Left hindlimb (tissue), 1 donor: ENCODE measurements around the gene DCP1B.

ENCODE experiments used
- DNase-seq: peaks from one replicate; pipeline ENCODE4 v3.0.0-alpha.2; 2018

The DCP1B gene

DNA sequence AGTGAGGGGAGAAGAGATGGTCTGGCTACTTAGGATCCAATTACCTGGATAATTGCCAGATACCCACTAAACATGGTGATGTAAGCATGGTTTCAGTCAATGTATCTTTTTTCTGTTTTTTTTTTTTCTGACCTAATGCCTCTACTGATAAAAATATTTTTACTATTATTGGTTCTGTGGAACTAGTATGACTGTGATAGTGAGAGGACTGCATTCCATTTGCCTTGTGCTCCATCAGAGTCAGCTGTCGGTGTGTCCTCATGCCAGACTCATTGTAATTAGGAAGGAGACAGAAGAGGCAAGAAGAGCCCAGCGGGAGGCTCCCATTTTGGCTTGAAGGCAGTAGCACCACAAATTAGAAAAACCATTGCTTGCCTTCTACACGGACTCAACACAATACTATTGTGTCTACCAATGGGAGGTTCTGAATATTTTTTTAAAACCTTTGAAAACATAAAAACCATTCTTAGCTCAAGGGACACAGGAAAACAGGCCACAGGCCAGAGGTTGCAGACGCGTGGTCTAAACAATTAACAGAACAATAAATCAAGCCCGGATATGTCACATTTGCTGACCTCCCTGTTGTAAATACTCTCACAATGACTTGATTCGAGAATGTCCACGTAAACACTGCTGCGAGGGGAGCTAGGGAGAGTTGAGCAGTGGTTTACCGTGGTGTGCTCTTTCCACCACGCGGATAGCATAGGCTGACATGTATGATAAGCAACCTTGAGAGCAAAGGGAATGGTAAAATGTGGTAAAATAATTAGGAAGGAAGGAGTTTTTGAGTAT lies 13.5 kb upstream of the DCP1B start:
- no peak for DNase-seq

DNA sequence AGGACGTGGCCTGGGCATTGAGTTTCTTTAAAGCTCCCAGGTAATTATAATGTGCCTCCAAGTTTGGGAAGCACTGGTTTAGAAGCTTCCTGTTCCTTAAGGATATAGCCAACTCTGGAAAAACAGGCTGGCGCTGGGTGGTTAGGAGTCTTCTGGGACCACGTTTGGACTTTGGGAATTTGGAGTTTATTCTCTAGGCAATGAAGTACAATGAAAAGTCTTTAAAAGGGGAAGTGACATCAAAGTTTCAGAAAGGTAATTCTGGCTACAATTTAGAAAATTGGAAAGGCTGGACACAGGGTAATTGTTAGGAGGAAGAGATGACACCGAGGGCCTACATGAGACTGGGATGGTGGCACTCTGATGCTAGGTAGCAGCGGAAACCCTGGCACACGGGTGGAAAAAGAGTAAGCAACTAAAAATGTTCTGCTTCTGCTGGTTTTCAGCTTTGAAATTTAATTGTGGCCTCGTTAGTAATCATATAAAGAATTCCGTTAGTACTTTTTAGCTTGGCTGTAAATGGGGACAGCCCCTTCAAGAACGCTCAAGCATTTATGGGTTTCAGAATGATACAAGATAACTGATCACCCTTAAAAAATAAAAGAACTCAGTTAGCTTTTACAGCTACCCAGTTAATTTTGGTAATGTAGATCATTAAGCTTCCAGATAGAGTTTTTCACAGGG lies 12.7 kb upstream of the DCP1B start:
- DNase-seq = no peak

DNA sequence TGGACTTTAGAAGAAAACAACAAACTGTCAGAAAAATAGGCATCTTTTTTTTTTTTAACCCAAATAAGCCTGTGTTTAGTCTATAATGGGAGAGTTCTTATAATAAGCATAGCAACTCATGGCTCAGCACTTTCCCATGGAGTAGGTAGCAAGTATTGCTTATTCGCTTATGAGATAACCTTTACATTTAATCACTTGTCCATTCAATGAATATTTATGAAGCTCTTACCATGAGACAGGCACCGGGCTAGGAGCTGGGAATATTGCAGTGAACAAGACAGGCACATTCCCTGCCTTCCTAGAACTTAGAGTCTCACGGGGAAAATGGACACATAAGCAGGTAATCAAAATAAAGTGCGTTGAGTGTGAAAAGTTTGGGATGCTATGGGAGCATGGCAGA lies 10.0 kb upstream of the DCP1B start:
- no peak for DNase-seq

DNA sequence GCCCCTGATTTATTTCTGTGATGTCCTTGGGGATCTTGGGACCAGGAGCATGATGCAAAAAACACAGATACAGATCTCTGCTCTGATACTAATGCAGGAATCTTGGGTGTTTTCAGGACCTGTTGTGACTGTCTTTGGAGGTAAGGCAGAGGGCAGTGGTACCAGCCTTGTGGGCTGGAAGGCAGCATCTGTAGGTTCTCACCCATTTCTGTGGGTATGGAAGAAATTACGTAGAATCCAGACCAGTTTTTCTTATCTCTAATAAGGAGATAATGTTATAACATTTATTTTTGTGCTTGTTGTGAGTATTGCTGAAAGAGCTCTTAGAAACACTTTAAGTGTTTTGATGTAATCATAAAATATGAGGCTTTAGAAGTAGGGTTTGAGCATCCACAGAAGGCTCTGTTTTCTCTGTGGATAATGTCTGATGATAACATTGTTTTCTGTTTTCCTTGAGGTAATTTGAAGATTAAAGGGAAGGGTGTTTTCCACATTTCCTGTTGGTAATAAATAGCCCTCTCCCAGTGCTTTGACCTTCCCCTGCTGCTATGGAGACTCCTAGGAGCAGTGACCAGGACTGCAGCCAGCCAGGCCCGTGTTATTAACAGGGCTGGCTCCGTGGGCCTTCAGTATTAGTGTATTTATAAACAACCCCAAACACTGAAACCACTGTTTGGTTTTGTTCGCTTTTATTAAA lies 9.4 kb upstream of the DCP1B start:
- DNase-seq = no peak

DNA sequence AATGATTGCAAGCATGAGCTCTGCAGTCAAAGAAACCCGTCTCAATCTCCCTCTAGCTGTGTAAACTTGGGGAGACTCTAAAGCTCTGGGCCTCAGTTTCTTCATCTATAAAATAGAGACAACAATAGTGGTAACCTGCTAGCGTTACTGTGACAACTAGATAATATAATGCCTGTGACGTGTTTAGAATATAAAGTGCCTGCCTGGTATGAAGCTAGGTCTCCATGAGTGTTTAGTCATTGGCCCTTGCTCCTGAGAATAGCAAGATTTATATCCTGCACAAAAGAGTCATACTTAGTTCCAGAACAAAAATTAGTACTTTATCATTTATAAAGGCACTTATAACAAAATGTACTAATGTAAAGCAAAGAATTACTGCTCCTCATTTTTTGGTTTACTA lies 8.8 kb upstream of the DCP1B start:
- no peak for DNase-seq

DNA sequence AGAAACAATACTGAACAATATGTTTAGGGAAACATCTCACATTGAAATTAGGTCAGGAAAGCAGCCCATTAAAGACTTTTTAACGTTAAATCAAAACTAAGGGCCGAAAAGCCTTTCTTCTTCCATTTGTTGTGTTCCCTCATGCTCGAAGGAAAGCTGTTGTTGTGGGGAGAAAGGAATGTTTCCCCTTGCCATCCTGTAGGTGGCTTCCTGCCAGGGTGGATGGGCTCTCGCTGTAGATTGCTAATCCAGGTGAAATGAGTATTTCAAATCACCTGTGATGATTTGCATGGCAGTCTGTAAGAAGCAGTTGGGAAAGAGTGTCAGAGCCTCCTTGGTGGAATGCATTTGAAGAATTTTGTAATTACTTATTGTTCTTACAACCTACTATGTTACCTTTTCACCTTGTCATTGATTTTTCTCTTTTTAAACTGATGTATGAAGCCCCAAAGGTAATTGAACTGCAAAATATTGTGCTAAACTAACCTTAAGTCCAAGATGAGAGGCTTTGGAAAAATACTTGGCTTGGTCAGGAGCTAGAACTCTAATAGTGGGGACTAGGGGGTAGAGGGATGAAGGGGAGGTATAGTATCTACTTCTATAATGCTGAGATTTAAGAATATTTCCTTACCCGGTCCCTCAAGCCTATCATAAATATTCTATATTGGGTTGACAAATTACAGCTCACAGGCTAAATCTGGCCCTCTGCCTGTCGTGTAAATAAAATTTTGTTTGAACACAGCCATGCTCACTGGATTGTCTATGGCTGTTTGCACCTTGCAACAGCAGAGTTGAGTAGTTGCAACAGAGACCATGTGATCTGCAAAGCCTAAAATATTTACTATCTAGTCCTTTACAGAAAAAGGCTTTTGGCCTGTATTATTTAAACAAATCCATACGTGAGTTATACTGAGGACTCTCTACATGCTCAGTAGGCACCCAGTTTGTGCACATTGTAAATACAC lies 7.7 kb upstream of the DCP1B start:
- no peak for DNase-seq

DNA sequence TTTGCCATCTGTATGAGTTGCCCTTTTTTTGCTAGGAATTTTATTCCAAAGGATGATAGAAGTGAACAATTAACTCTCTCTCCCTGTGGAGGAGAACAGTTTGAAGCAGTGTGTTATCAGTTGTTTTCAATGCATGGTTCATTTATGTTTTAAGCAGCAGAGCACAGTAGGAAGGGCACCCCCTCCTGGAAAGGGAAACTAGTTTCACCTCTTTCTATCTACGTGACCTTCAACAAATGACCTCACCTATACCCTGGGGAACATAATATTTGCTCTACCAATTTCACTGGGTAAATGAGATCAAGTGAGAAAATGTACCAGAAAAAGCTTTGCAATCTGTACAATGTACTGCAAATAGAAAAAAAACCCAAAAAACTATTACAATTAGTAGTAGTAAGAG lies 5.4 kb upstream of the DCP1B start:
- no peak for DNase-seq

DNA sequence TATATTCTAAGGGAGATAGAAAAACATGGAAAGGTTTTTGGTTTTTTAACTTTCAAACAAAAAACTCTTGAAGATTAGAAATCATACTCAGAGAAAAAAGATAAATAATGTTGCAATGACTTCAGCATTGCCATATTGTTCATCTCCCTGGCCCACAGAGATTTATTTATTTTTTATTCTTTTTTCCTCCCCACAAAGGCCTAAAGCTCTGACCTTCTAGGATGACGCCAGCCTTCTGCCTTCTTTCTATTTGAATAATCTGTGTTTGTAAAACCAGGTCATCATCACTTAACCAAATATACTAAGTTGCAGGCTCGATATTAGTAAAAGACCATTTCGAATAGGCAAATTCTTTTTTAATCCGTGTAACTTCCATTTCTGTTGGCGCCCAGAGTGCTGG lies 4.4 kb upstream of the DCP1B start:
- DNase-seq = no peak

DNA sequence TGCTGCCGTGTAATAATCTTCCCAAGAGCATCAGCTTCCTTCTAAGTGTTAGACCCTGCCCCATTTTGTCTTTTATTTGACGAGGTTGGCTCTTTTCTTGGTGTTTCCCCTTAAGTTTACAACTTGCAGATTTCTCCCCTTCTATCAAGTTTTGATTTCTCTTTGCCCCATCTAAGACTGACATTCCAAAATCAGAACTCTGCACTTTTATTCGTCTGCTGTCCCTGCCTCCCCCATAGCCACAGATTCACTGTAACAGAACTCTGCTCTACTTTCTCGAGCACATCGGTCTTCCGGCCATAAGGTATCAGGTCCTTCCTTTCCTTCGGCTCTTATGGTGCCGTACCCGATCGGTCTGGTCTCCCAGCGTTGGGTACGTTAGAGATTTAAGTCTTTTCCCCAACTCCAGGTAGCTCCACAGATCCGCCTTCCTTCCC lies 563 bp downstream of the DCP1B start:
- DNase-seq = no peak

DNA sequence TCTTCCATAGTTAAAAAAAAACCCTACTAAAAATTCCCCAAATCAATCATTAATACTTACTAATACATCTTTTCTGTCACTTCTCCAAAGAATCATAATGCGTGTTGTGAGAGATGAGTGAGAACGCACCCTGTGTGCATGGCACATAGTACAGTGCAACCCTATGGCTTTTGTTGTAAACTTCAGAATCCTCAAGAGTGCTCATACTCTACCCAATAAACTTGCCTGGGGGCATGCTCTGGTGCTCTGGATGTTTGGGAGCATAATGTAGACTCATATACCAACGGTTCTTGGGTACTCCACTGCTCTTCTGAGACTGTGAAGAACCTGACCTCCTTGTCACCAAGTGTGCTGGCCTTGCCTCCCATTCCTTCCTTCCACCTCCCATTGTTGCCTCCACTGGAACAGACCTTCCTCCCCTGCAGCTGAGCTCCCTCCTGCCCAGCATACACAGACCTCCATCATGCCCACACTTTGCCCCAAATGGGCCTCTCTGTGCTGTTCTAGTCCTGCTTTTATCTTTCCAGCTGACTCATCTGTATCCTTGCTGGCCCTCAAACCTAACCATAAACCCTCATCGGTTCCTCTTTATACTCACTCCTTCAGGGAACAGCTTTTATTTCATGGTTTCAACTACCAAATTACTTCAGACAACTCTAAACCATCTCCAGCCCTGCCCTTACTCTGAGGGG lies 8.9 kb downstream of the DCP1B start:
- no peak for DNase-seq

DNA sequence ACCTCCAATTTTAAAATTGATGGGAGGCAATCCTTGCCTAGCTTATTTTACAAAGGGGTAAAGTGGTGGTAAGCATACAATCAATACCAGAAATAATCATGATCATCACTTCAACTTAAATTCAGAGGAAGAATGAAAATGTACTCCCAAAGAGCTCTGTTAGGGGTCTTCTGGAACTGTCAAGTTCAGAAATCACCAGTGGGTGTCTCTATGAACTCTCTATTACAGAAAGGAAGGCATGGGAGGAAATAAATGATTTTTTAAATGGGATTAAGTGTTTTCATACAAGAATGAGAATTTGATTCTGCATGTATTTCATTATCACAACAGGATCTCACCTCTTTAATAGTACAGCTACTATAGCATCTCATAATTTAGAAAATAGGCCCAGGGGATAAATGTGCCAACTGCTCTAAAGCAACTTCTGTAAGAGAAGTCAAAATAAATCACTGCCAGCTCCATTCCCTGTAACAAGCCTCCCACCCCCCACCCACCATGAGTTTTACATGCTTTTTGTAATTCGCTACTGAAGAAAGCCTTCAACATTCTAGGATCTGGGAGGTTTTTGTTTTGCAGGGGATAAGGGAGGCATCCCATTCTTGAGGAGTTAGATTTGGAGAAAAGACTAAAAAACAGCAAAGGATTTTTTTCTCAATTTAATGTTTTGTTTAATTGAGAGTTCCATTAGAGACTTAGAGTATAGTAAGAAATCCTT lies 9.7 kb downstream of the DCP1B start:
- DNase-seq = no peak

DNA sequence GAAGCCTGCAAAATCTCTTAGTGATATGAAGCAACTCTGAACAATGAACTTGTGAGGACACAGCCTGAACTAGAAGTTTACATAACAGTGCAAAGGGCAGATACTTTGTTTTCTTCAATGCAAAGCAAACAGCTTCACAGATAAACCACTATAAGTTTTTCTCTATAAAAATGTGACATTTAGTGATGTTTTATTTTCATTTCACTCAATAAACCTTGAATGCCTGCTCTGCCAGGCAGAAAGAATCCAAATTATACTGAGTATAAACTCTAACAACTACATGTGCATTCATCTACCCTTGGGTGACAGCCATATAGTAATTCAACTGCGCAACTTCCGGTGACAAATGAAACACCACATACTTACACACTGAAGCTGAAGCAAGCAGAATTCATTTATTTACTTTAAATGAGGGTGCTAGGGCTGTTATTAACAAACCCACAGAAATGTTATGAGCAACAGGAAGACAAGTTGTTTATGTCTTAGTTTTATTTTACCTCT lies 10.3 kb downstream of the DCP1B start:
- DNase-seq = no peak

DNA sequence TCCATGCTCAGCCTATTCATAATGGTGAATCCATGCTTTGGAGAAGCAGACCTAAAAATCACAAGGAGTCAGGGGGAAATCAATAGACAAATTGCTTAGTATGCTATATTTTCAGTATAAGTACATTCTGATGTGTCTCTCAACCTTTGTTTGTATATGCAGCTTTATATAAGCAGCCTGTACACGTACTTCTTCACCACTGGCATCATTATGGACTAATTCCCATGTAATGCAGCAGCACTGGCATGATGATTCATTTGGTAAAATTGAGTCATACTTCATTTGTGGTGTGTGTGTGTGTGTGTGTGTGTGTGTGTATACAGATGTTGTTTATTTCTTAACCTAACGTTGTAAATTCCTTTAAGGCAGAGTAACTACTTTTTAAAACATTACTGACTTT lies 10.9 kb downstream of the DCP1B start:
- no peak for DNase-seq

DNA sequence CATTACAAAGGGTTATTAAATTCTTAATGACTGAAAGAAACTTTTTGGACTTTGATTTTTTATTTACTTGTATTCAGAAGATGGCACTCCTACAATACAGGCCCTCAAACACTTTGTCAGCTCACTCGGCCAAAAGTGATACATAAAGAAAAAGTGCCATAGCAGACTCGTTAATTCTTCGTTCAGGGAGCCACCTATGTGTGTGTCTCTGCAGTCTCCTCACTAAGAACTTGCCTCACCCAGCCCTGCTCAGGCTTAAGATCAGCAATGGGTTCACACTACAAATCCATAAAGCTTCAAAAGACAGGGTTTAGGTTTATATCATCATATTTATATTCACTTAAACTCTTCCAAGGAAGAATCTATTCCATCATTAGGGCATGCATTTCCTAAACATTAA lies 11.5 kb downstream of the DCP1B start:
- no peak for DNase-seq

DNA sequence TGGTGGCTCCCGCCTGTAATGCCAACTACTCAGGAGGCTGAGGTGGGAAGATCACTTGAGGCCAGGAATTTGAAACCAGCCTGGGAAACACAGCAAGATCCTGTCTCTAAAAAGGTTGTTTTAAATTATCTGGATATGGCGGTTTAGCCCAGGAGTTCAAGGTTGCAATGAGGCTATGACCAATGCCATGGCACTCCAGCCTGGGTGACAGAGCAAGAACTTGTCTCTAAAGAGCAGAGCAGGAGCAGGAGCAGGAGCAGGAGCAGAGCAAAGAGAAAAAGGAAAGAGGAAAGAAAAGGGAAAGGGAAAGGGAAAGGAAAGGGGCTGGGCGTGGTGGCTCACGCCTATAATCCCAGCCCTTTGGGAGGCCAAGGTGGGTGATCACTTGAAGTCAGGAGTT lies 15.1 kb downstream of the DCP1B start:
- no peak for DNase-seq

DNA sequence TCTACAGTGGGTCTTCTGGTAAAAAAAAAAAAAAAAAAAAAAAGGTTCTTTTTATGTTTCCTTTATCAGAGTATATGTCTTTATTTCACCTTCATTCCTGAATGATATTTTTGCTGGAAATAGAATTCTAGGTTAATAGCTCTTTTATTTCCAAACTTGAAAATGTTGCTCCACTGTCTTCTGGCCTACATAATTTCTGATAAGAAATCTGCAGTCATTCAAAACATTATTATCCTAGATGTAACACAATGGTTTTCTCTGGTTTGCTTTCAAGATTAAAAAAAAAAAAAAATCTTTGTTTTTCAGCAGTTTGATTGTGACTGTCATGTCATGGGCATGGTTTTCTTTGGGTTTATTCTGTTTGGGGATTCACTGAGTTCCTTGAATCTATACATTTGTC lies 19.5 kb downstream of the DCP1B start:
- DNase-seq = no peak

DNA sequence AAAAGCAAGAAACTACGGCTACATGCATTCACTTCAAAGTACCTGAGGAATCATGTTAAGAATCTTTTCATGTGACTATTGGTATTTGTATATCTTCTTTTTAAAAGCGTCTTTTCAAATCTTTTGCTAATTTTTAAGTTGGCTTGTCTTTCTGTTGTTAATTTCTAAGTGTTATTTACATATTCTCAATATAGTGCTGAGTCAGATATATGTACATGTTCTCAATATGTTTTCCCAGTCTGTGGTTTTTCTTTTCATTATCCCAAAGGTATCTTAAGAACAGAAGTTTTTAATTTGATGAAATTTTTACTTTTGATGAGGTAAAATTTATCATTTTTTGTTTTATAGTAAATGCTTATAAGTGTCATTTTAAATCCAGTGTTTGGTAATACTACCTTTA lies 24.0 kb downstream of the DCP1B start:
- DNase-seq = no peak

DNA sequence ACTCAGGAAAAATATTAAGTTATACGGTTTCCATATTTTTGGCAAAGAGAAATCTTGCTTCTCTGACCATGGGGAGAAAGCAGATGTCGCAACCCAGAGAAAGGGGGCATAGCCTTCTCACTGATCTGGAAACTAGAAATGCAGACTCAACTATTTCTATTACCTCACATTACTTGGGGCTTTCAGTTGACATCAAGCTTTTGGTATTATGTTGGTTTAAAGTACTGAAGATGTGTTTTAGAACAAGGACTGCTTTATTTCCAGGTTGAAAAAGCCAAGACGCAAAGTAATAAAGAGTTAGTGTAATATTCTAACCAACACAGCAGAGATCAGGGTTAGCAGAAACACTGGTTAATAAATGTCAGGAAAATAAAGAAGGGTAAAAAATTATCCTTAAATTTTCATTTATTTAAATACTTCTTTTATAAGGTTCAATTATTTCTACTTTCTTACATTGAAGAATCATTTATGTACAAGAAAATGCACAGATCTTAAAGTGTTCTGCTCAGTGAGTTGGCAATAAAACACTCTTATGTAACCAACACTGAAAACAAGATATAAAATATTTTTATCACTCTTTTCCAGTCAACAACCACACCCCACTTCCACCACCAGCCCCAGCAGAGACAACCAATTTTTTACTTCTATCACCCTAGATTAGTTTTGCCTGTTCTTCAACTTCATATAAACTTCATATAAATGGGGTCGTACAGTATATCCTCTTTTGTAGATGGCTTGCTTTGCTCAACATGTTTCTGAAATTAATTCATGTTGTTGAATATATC lies 26.0 kb downstream of the DCP1B start:
- no peak for DNase-seq

DNA sequence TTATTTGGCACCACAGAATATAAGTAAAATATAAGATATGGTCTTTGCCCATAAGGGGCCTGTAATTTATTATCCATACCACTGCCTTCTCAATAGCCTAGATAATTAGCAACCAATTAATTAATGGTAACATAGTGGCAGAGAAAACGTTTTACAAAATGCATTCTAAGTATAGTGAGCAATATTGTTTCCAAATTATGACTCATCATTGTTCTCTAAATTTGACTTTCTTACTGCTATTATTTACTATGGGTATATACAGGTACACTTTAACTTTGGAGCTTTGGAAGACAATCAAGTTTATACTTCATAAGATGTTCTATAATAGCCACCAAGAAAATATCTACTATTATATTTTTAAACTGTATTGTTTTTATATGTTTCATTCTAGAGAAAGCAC lies 26.7 kb downstream of the DCP1B start:
- DNase-seq = no peak

DNA sequence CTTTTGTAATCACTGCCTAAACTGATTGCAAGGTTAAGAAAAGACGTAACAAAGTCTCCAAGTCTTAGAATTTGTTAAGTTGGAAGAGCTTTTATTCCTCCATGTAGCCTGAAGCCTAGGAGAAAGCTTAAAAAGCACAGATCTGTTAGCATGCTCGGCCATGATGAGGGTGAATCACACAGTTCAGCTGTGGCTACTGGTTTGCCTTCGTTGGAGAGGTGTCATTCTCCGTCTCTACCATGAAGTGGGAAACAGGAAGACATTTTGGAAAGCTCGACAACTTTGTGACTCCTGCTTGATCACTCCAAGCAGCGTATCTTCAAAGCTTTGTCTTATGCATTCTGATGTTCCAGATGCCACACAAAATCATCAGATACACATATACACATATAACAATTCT lies 27.1 kb downstream of the DCP1B start:
- DNase-seq = no peak

DNA sequence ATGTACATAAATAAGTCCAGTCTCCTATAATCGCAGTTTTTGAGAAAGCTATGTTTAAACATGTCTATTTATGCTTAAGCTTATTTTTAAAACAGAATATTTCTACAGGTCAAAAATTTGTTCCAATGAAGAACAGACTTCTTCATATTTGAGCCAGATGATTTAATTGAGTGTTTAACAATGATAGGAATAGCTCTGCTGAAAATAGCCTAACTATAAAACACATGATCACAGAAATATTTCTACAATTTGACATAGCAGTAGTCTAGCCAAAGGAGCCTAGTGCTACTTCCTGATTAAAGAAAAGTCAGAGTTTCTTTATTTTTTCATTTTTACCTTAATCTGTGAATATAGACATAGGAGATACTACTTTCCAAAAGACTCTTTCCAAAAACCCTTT lies 29.4 kb downstream of the DCP1B start:
- DNase-seq = no peak
